ENCODE results near the gene MICU1.

MICU1 gene

DNA sequence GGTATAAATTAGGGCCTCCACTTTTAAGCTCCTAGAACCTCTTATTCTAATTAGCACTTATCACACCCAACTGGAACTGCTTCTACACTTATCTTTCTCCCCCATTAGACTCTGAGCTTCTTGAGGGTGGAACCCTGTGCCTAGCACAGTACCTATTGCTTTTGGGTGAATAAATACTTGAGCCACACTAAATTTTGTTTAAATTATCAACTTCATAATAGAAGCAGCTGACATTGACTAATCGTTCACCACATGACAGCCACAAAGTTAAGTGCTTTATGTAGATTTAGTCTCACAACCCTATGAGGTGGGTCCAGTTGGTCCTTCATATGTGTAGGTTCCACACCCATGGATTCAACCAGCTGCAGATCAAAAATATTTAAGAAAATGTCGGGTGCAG lies 235.1 kb downstream of the MICU1 start:
- H3K27me3 ChIP-seq (ENCODE audit: control insufficient read depth, low read length): no peaks in the 10 kb centered on the region
- H3K4me1 ChIP-seq (ENCODE audit: control insufficient read depth, low read length): no peaks in the 10 kb centered on the region
- H3K9me3 ChIP-seq (ENCODE audit: control insufficient read depth, insufficient read depth, low read length): no peaks in the 10 kb centered on the region

DNA sequence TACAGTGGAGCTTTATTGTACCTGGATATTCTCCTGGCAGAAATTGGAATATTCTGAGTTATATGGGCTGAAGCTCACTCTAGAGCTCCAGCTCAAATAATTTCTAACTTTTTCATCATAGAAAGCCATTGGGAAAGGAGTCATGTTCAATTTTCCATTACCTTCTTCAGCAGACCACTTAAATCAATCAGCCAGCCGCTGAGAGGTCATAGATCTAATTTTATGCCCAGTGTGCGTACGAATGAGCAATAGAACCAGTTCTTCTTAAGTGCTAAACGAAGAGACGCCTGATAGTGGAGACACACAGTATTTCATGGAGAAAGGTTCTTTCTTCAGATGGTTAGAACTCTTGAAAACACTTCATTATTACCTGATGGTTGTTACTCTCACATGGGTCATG lies 236.2 kb downstream of the MICU1 start:
- Histone ChIP-seq H4K20me1 (ENCODE audit: control insufficient read depth, insufficient read depth, low read depth, low read length) (no peaks in the 10 kb centered on the region), H3K9me2 (replicated peaks; ENCODE audit: control insufficient read depth, low read length) (no peaks in the 10 kb centered on the region), H3K4me2 (ENCODE audit: low read length) (no peak overlapping the region), H3K4me1 (ENCODE audit: control insufficient read depth, low read length) (no peaks in the 10 kb centered on the region), H3K4me3 (ENCODE audit: low read length) (no peak overlapping the region), H3K36me3 (ENCODE audit: control insufficient read depth, low read length) (no peaks in the 10 kb centered on the region), H3K79me2 (ENCODE audit: control insufficient read depth, low read length) (no peaks in the 10 kb centered on the region), H3K27ac (ENCODE audit: low read depth, low read length) (no peak overlapping the region), H3K27me3 (ENCODE audit: control insufficient read depth, low read length) (no peaks in the 10 kb centered on the region), H3K9me3 (ENCODE audit: control insufficient read depth, insufficient read depth, low read length) (no peaks in the 10 kb centered on the region), H3F3A (ENCODE audit: control insufficient read depth, insufficient read depth) (no peaks in the 10 kb centered on the region)
- TF ChIP-seq EZH2phosphoT487 (IDR thresholded peaks at IDR 0.05; ENCODE audit: borderline replicate concordance, low read length): no peak
- TF ChIP-seq, protein P1, sequence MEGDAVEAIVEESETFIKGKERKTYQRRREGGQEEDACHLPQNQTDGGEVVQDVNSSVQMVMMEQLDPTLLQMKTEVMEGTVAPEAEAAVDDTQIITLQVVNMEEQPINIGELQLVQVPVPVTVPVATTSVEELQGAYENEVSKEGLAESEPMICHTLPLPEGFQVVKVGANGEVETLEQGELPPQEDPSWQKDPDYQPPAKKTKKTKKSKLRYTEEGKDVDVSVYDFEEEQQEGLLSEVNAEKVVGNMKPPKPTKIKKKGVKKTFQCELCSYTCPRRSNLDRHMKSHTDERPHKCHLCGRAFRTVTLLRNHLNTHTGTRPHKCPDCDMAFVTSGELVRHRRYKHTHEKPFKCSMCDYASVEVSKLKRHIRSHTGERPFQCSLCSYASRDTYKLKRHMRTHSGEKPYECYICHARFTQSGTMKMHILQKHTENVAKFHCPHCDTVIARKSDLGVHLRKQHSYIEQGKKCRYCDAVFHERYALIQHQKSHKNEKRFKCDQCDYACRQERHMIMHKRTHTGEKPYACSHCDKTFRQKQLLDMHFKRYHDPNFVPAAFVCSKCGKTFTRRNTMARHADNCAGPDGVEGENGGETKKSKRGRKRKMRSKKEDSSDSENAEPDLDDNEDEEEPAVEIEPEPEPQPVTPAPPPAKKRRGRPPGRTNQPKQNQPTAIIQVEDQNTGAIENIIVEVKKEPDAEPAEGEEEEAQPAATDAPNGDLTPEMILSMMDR (IDR thresholded peaks at IDR 0.05; ENCODE audit: low read depth, low read length, poor library complexity, severe bottlenecking): no peak

More for the DNA sequence above, 235.1 kb downstream of the MICU1 start:
- H3K36me3 ChIP-seq (ENCODE audit: control insufficient read depth, low read length): no peaks in the 10 kb centered on the region
- no peaks in the 10 kb centered on the region for H4K20me1 ChIP-seq (ENCODE audit: control insufficient read depth, insufficient read depth, low read depth, low read length)
- no peak overlapping the region for H3K27ac ChIP-seq (ENCODE audit: low read depth, low read length)
- no peak overlapping the region for H3K4me3 ChIP-seq (ENCODE audit: low read length)
- H3K9me2 ChIP-seq (replicated peaks; ENCODE audit: control insufficient read depth, low read length): no peaks in the 10 kb centered on the region
- H3K79me2 ChIP-seq (ENCODE audit: control insufficient read depth, low read length): no peaks in the 10 kb centered on the region
- no peak overlapping the region for H3K4me2 ChIP-seq (ENCODE audit: low read length)
- TF ChIP-seq EZH2phosphoT487 (IDR thresholded peaks at IDR 0.05; ENCODE audit: borderline replicate concordance, low read length): no peak
- TF ChIP-seq, protein P1 (IDR thresholded peaks at IDR 0.05; ENCODE audit: low read depth, low read length, poor library complexity, severe bottlenecking): no peak
- H3F3A ChIP-seq (ENCODE audit: control insufficient read depth, insufficient read depth): no peaks in the 10 kb centered on the region

DNA sequence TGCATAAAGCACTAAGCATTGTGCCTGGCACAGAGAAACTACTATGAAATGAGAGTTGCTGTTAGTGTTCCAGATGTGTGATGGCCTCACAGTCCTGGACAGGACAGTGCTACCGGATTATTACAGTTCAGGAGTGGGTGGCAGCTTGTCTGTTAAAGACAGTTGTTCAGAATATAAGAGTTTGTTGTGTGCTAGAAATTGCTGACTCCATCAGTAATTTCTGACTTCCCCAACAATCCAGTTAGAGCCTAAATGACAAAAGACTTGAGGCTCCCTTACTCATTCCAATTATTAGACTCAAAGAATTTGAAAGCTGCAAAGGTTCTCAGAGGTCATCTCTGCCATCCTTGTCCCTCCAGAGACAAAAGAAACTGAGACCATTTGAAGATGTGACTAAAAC lies 236.9 kb downstream of the MICU1 start:
- Histone ChIP-seq H3K79me2 (ENCODE audit: control insufficient read depth, low read length) (no peaks in the 10 kb centered on the region), H3K9me2 (replicated peaks; ENCODE audit: control insufficient read depth, low read length) (no peaks in the 10 kb centered on the region), H3K27me3 (ENCODE audit: control insufficient read depth, low read length) (no peaks in the 10 kb centered on the region), H3K4me3 (ENCODE audit: low read length) (no peak overlapping the region), H3K9me3 (ENCODE audit: control insufficient read depth, insufficient read depth, low read length) (no peaks in the 10 kb centered on the region), H3F3A (ENCODE audit: control insufficient read depth, insufficient read depth) (no peaks in the 10 kb centered on the region), H3K4me2 (ENCODE audit: low read length) (no peak overlapping the region), H3K4me1 (ENCODE audit: control insufficient read depth, low read length) (no peaks in the 10 kb centered on the region), H3K27ac (ENCODE audit: low read depth, low read length) (no peak overlapping the region), H3K36me3 (ENCODE audit: control insufficient read depth, low read length) (no peaks in the 10 kb centered on the region), H4K20me1 (ENCODE audit: control insufficient read depth, insufficient read depth, low read depth, low read length) (no peaks in the 10 kb centered on the region)
- TF ChIP-seq EZH2phosphoT487 (IDR thresholded peaks at IDR 0.05; ENCODE audit: borderline replicate concordance, low read length): no peak
- TF ChIP-seq, protein P1 (IDR thresholded peaks at IDR 0.05; ENCODE audit: low read depth, low read length, poor library complexity, severe bottlenecking): no peak

DNA sequence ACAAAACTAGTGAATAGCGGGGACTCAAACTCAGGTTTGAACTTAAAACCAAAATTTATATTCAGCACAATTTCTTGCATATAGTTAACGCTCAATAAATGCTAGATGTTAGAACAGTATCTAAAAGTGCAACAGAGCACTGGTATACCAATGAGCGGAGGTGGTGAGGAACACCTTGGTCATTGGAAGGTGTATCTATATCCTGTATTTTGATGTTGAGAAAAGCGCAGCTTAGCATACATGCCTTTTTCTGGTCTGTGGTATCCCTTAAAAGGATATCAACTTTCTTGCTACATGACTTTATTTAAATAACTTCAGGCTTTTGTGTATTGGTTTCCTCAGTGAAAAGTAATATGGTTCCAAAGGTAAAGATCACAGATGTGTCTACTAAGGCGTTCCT lies 237.8 kb downstream of the MICU1 start:
- H3K4me3 ChIP-seq (ENCODE audit: low read length): no peak overlapping the region
- H3K9me2 ChIP-seq (replicated peaks; ENCODE audit: control insufficient read depth, low read length): no peaks in the 10 kb centered on the region
- no peak overlapping the region for H3K27ac ChIP-seq (ENCODE audit: low read depth, low read length)
- H3K27me3 ChIP-seq (ENCODE audit: control insufficient read depth, low read length): no peaks in the 10 kb centered on the region
- H3K9me3 ChIP-seq (ENCODE audit: control insufficient read depth, insufficient read depth, low read length): no peaks in the 10 kb centered on the region
- TF ChIP-seq EZH2phosphoT487 (IDR thresholded peaks at IDR 0.05; ENCODE audit: borderline replicate concordance, low read length): no peak
- TF ChIP-seq, protein P1 (IDR thresholded peaks at IDR 0.05; ENCODE audit: low read depth, low read length, poor library complexity, severe bottlenecking): no peak
- H3K36me3 ChIP-seq (ENCODE audit: control insufficient read depth, low read length): no peaks in the 10 kb centered on the region
- H4K20me1 ChIP-seq (ENCODE audit: control insufficient read depth, insufficient read depth, low read depth, low read length): no peaks in the 10 kb centered on the region
- no peaks in the 10 kb centered on the region for H3K4me1 ChIP-seq (ENCODE audit: control insufficient read depth, low read length)
- H3F3A ChIP-seq (ENCODE audit: control insufficient read depth, insufficient read depth): no peaks in the 10 kb centered on the region
- H3K79me2 ChIP-seq (ENCODE audit: control insufficient read depth, low read length): no peaks in the 10 kb centered on the region
- H3K4me2 ChIP-seq (ENCODE audit: low read length): no peak overlapping the region
